Smooth muscle cell (in vitro differentiated cells): ENCODE data around the gene NCOA1. TPM values are rescaled to one million over a fixed set of nuclear protein-coding genes. Genes with fewer than 3 reads are reported as not detected.
A peak's percentile ranks its signal among the peaks of the same experiment; 100 is the strongest.

ENCODE experiments used
- DNase-seq: peaks from one replicate; lab custom pipeline; 2025; ENCODE audit not compliant: unreplicated experiment; lab: John Stamatoyannopoulos, UW
- H2AFZ ChIP-seq: fragments of 200-600 bp; sonication (generic); 2 replicates; pipeline ENCODE4 v1.6.0; 2016; ENCODE audit warnings: antibody characterized with exemption, low read depth, mild to moderate bottlenecking
- H3F3A ChIP-seq: fragments of 200-600 bp; sonication (generic); 2 replicates; pipeline ENCODE4 v1.6.0; 2017; ENCODE audit warnings: antibody characterized with exemption, low read depth
- H3K27ac ChIP-seq: fragments of 200-600 bp; sonication (generic); 2 replicates; pipeline ENCODE4 v1.5.1; 2016; ENCODE audit warnings: low read depth, mild to moderate bottlenecking
- H3K27me3 ChIP-seq: fragments of 200-600 bp; sonication (generic); 2 replicates; pipeline ENCODE4 v1.6.1; 2016; ENCODE audit warnings: low read depth, mild to moderate bottlenecking
- H3K36me3 ChIP-seq: fragments of 200-600 bp; sonication (generic); 2 replicates; pipeline ENCODE4 v1.5.1; 2016; ENCODE audit warnings: low read depth
- H3K4me1 ChIP-seq: fragments of 200-600 bp; sonication (generic); 2 replicates; pipeline ENCODE4 v1.5.1; 2016; ENCODE audit warnings: low read depth
- H3K4me2 ChIP-seq: fragments of 200-600 bp; sonication (generic); 2 replicates; pipeline ENCODE4 v1.6.0; 2016; ENCODE audit warnings: mild to moderate bottlenecking
- H3K4me3 ChIP-seq: fragments of 200-600 bp; sonication (generic); 2 replicates; pipeline ENCODE4 v1.5.1; 2016; ENCODE audit warnings: mild to moderate bottlenecking
- H3K79me2 ChIP-seq: fragments of 200-600 bp; sonication (generic); 2 replicates; pipeline ENCODE4 v1.6.0; 2016; ENCODE audit warnings: low read depth, mild to moderate bottlenecking
- H3K9ac ChIP-seq: fragments of 200-600 bp; sonication (generic); 2 replicates; pipeline ENCODE4 v1.6.0; 2016; ENCODE audit warnings: low read depth
- H3K9me3 ChIP-seq: fragments of 200-600 bp; sonication (generic); replicated peaks from 2 replicates; pipeline ENCODE4 v1.5.1; 2016; ENCODE audit warnings: low read depth
- H4K20me1 ChIP-seq: fragments of 200-600 bp; sonication (generic); 2 replicates; pipeline ENCODE4 v1.6.0; 2016; ENCODE audit warnings: low read depth
- CTCF ChIP-seq: fragments of 200-600 bp; sonication (generic); IDR thresholded peaks from 2 replicates; pipeline ENCODE4 v1.5.1; 2017; ENCODE audit warnings: borderline replicate concordance, mild to moderate bottlenecking, antibody characterized with exemption; ENCODE audit not compliant: insufficient read depth, poor library complexity, severe bottlenecking
- WGBS: methylation state at CpG from one replicate; pipeline ENCODE4 v1.1.7; 2016; ENCODE audit warnings: low lambda C conversion rate; 5-methylcytosine and 5-hydroxymethylcytosine counted together
- polyA plus RNA-seq: library from polyadenylated mRNA; unstranded; fragments of >200 nt; fragmentation: Nextera tagmentation; extraction: Ambion mirVana; gene quantifications from 2 replicates; pipeline ENCODE4 v1.2.1, GENCODE V29; 2016
- total RNA-seq: library from RNA; depleted of rRNA; stranded (reverse); fragments of >200 nt; gene quantifications from 2 replicates; pipeline ENCODE4 v1.2.3, GENCODE V29; 2014

Gene NCOA1
- total and polyA plus RNA-seq, 2 experiments from 2014 or later = 8.5 to 21.0 TPM

GRCh38 chr2:24768013-24768412, 277.0 kb downstream of the NCOA1 start:
- H3K4me2 ChIP-seq = no peak overlapping the region
- no peaks in the 10 kb centered on the region for H4K20me1 ChIP-seq
- WGBS = 91% methylated on average over 5 of the region's 5 CpGs
- no peak for TF ChIP-seq CTCF
- H3K9ac ChIP-seq = no peak overlapping the region
- peaks cover under 1% of the 10 kb centered on the region for H3K36me3 ChIP-seq
- H3F3A ChIP-seq = no peaks in the 10 kb centered on the region
- H2AFZ ChIP-seq = no peak overlapping the region
- no peaks in the 10 kb centered on the region for H3K4me1 ChIP-seq
- DNase-seq = no peak
- no peaks in the 10 kb centered on the region for H3K27me3 ChIP-seq
- no peaks in the 10 kb centered on the region for H3K79me2 ChIP-seq
- H3K9me3 ChIP-seq = no peaks in the 10 kb centered on the region
- no peak overlapping the region for H3K27ac ChIP-seq
- no peak overlapping the region for H3K4me3 ChIP-seq

DNA sequence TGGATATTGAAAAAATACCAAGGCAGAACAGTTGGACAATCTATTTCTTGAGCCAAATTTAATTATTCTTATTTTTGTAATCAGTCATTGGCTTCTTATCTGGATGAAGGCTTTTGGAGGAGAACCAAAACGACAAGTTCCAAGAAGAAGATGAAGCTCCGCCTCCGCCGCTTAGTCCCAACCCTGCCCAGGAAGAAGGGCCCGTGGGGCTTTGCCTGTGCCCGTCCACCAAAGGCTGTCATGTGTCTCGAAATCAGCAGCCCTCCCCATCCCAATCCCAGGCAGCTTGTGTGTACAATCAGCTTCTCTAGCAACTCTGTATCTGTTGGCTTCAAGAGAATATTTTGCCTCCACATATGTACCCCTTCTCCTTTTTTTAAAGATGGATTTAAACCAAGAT, 277.5 kb downstream of the NCOA1 start:
- H3K9me3 ChIP-seq = no peaks in the 10 kb centered on the region
- H3K27ac ChIP-seq = no peak overlapping the region
- no peak overlapping the region for H2AFZ ChIP-seq
- 83% methylated on average over 7 of the region's 7 CpGs for WGBS
- H3K4me1 ChIP-seq = no peaks in the 10 kb centered on the region
- no peaks in the 10 kb centered on the region for H4K20me1 ChIP-seq
- no peak for DNase-seq
- H3K4me3 ChIP-seq = no peak overlapping the region
- no peaks in the 10 kb centered on the region for H3K79me2 ChIP-seq
- no peaks in the 10 kb centered on the region for H3K36me3 ChIP-seq
- no peaks in the 10 kb centered on the region for H3F3A ChIP-seq
- no peaks in the 10 kb centered on the region for H3K27me3 ChIP-seq
- no peak for TF ChIP-seq CTCF
- no peak overlapping the region for H3K4me2 ChIP-seq
- H3K9ac ChIP-seq = no peak overlapping the region

DNA sequence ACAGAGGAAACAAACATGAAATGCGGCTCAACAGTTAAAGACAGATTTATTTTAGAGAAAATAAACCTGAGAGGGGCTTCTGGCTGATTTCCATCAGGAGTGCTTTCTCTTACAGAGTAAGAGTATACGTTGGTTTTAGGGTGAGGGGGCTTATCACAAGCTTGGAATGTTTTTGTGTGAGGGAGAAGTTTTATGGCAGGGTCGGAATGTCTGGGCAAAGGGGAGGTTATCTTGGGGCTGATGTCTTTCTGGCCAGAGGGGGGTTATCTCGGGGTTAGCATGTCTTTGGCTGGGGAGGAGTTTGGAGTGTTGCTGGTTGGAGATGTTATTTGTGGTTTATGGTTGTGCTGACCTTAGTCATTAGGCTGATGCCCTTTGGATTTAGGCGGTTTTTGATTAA, 280.0 kb downstream of the NCOA1 start:
- Histone ChIP-seq H3K27ac (no peak overlapping the region), H3K9me3 (no peaks in the 10 kb centered on the region), H2AFZ (no peak overlapping the region), H3F3A (no peaks in the 10 kb centered on the region), H4K20me1 (no peaks in the 10 kb centered on the region), H3K9ac (no peak overlapping the region), H3K4me1 (no peaks in the 10 kb centered on the region), H3K4me3 (no peak overlapping the region), H3K79me2 (no peaks in the 10 kb centered on the region), H3K4me2 (no peak overlapping the region), H3K27me3 (no peaks in the 10 kb centered on the region), H3K36me3 (no peaks in the 10 kb centered on the region)
- DNase-seq = no peak
- WGBS = 52% methylated on average over 5 of the region's 5 CpGs
- no peak for TF ChIP-seq CTCF

GRCh38 chr2:24771764-24772586, 280.9 kb downstream of the NCOA1 start:
- H3K36me3 ChIP-seq = no peaks in the 10 kb centered on the region
- H3F3A ChIP-seq = no peaks in the 10 kb centered on the region
- H3K27me3 ChIP-seq = no peaks in the 10 kb centered on the region
- TF ChIP-seq CTCF = no peak
- no peak for DNase-seq
- WGBS = 61% methylated on average over 5 of the region's 5 CpGs
- no peak overlapping the region for H3K4me2 ChIP-seq
- H2AFZ ChIP-seq = no peak overlapping the region
- no peaks in the 10 kb centered on the region for H3K4me1 ChIP-seq
- H4K20me1 ChIP-seq = no peaks in the 10 kb centered on the region
- no peak overlapping the region for H3K4me3 ChIP-seq
- H3K79me2 ChIP-seq = no peaks in the 10 kb centered on the region
- no peak overlapping the region for H3K9ac ChIP-seq
- H3K27ac ChIP-seq = peak overlapping the region; percentile 16
- H3K9me3 ChIP-seq = no peaks in the 10 kb centered on the region
